ENCODE data around the gene GAA. TPM values are rescaled to one million over a fixed set of nuclear protein-coding genes. Genes with fewer than 3 reads are reported as not detected.

GAA gene
- total RNA-seq, 1 experiment from 2014 or later = 30.3 TPM

GRCh38 chr17:80060644-80061043 is 40.7 kb upstream of the GAA start:
- no peak overlapping the region for H3K4ac ChIP-seq (ENCODE audit: low read depth, low read length)
- no peak overlapping the region for H2BK20ac ChIP-seq (ENCODE audit: low read depth, low read length, poor library complexity, severe bottlenecking)
- no peak overlapping the region for H2BK120ac ChIP-seq (ENCODE audit: low read depth, low read length, poor library complexity, severe bottlenecking)
- no peak overlapping the region for H3K9ac ChIP-seq (ENCODE audit: extremely low read depth, insufficient read length, low read length)
- Mint-ChIP-seq H3K4me1 (peaks cover 10 to 15% of the 10 kb centered on the region in 2 experiments), H3K36me3 (ENCODE audit: insufficient read depth in 1 of 3, low read depth in 3 of 3) (peaks cover 0 to 5% (median 2%) of the 10 kb centered on the region in 3 experiments; a peak in 3 of 7 replicates), H3K9me3 (no peaks in the 10 kb centered on the region), H3K27ac (no peak overlapping the region), H3K4me3 (no peak overlapping the region), H3K27me3 (ENCODE audit: low read depth) (no peaks in the 10 kb centered on the region)
- no peaks in the 10 kb centered on the region for H3K23me2 ChIP-seq (ENCODE audit: insufficient read length, low read depth, low read length, poor library complexity, severe bottlenecking)
- WGBS (ENCODE audit: extremely low coverage, insufficient read length, low lambda C conversion rate) = no CpG with 5 or more reads among the region's 4 CpGs
- no peak overlapping the region for H3K27ac ChIP-seq (ENCODE audit: insufficient read length, low read depth, low read length)
- H3K79me2 ChIP-seq (ENCODE audit: insufficient read depth, low read length) = no peaks in the 10 kb centered on the region
- H4K8ac ChIP-seq (replicated peaks; ENCODE audit: insufficient read length, low read depth, low read length) = no peak overlapping the region
- H4K20me1 ChIP-seq (ENCODE audit: control insufficient read depth, insufficient read depth, insufficient read length) = no peaks in the 10 kb centered on the region
- no peaks in the 10 kb centered on the region for H3K9me3 ChIP-seq (ENCODE audit: control insufficient read depth, low read depth, low read length)
- no peak overlapping the region for H3K14ac ChIP-seq (ENCODE audit: insufficient read depth, low read length)
- H3K79me1 ChIP-seq (ENCODE audit: insufficient read depth, low read depth, low read length, poor library complexity, severe bottlenecking) = no peaks in the 10 kb centered on the region
- H2BK12ac ChIP-seq (ENCODE audit: insufficient read length, low read depth, low read length) = no peak overlapping the region
- no peak overlapping the region for H2AK5ac ChIP-seq (ENCODE audit: insufficient read length, low read length)
- DNase-seq = no peak
- H3K56ac ChIP-seq (ENCODE audit: insufficient read length, low read depth, low read length) = no peak overlapping the region
- H3K27me3 ChIP-seq (ENCODE audit: insufficient read depth, low read length) = no peaks in the 10 kb centered on the region
- no peak overlapping the region for H2BK15ac ChIP-seq (ENCODE audit: low read depth, low read length)
- H3K4me2 ChIP-seq (ENCODE audit: insufficient read depth, insufficient read length, low read length) = no peak overlapping the region
- H2AFZ ChIP-seq (ENCODE audit: low read length) = no peak overlapping the region
- H4K91ac ChIP-seq (ENCODE audit: insufficient read length, low read depth, low read length) = no peak overlapping the region
- no peak overlapping the region for H4K5ac ChIP-seq (ENCODE audit: insufficient read length, low read depth, low read length)
- no peak for TF ChIP-seq CTCF (conservative IDR thresholded peaks at IDR 0.05)
- no peak overlapping the region for H2BK5ac ChIP-seq (ENCODE audit: insufficient read length, low read length)
- H3K23ac ChIP-seq (ENCODE audit: insufficient read length, low read depth, low read length) = no peak overlapping the region
- no peaks in the 10 kb centered on the region; the same call in 1 of the 2 replicates for H3K4me1 ChIP-seq (ENCODE audit: insufficient read depth, low read length)
- H3T11ph ChIP-seq (ENCODE audit: low read length) = no peak overlapping the region
- H3K18ac ChIP-seq (ENCODE audit: insufficient read length, low read depth, low read length) = no peak overlapping the region

All from H9 (cell line).